ENCODE data around the gene PREX1. TPM values are rescaled to one million over a fixed set of nuclear protein-coding genes. Genes with fewer than 3 reads are reported as not detected.

PREX1 gene
- total and polyA plus RNA-seq, 2 experiments from 2014 or later, result 2.4 to 10.3 TPM

DNA sequence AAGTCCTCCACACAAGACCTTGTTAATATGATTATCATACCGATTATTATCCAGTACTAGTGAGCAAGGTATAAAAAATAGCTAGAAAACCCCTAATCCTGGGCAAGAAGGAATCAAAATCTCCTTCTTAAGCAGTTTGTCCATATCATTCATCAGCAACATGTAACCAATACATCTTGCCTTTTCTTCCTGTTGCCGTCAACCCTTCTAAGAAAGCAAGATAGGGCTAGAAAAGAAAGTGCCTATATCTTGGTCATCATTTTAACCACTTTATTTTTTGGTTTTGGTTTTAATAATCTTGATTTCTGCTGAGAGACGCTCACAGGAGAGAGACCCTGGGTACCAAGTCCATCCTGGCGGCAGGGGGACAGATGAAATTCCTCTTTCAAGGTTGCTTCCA is 27.2 kb upstream of the PREX1 start:
- ATAC-seq, result no peak
- Histone ChIP-seq H3K9me2 (ENCODE audit: insufficient read depth) (no peaks in the 10 kb centered on the region), H3K79me2 (replicated peaks; ENCODE audit: insufficient read depth) (no peaks in the 10 kb centered on the region), H3K27ac (ENCODE audit: low read depth) (no peak overlapping the region), H3K36me3 (ENCODE audit: insufficient read depth) (no peaks in the 10 kb centered on the region), H3K4me3 (no peak overlapping the region), H3K27me3 (ENCODE audit: insufficient read depth) (no peaks in the 10 kb centered on the region), H3K4me2 (no peak overlapping the region), H2AFZ (peak overlapping the region; percentile 18; the same call in 1 of the 2 replicates), H3K4me1 (ENCODE audit: insufficient read depth) (no peaks in the 10 kb centered on the region), H4K20me1 (replicated peaks; ENCODE audit: insufficient read depth) (no peaks in the 10 kb centered on the region), H3F3A (replicated peaks; ENCODE audit: low read depth) (no peaks in the 10 kb centered on the region)
- TF ChIP-seq JUNB (IDR thresholded peaks at IDR 0.05; ENCODE audit: unreplicated experiment) (no peak), EZH2 (IDR thresholded peaks at IDR 0.05; ENCODE audit: low read depth, unreplicated experiment) (no peak), POLR2AphosphoS5 (IDR thresholded peaks at IDR 0.05; ENCODE audit: low read depth) (no peak), NANOG (IDR thresholded peaks at IDR 0.05; ENCODE audit: borderline replicate concordance) (no peak), CTCF (conservative IDR thresholded peaks at IDR 0.05; ENCODE audit: low read depth in 2 of 2) (no peak), ZNF114 (CRISPR knock-in tag; IDR thresholded peaks at IDR 0.05) (no peak), STAT1 (IDR thresholded peaks at IDR 0.05; ENCODE audit: unreplicated experiment) (no peak), EZH2phosphoT487 (IDR thresholded peaks at IDR 0.05; ENCODE audit: unreplicated experiment) (no peak), ZNF331 (CRISPR knock-in tag; IDR thresholded peaks at IDR 0.05; ENCODE audit: low read depth) (no peak), CREB1 (CRISPR knock-in tag; IDR thresholded peaks at IDR 0.05; ENCODE audit: low read depth) (no peak), ZNF462 (CRISPR knock-in tag; IDR thresholded peaks at IDR 0.05) (no peak)
- TF ChIP-seq, protein P1, sequence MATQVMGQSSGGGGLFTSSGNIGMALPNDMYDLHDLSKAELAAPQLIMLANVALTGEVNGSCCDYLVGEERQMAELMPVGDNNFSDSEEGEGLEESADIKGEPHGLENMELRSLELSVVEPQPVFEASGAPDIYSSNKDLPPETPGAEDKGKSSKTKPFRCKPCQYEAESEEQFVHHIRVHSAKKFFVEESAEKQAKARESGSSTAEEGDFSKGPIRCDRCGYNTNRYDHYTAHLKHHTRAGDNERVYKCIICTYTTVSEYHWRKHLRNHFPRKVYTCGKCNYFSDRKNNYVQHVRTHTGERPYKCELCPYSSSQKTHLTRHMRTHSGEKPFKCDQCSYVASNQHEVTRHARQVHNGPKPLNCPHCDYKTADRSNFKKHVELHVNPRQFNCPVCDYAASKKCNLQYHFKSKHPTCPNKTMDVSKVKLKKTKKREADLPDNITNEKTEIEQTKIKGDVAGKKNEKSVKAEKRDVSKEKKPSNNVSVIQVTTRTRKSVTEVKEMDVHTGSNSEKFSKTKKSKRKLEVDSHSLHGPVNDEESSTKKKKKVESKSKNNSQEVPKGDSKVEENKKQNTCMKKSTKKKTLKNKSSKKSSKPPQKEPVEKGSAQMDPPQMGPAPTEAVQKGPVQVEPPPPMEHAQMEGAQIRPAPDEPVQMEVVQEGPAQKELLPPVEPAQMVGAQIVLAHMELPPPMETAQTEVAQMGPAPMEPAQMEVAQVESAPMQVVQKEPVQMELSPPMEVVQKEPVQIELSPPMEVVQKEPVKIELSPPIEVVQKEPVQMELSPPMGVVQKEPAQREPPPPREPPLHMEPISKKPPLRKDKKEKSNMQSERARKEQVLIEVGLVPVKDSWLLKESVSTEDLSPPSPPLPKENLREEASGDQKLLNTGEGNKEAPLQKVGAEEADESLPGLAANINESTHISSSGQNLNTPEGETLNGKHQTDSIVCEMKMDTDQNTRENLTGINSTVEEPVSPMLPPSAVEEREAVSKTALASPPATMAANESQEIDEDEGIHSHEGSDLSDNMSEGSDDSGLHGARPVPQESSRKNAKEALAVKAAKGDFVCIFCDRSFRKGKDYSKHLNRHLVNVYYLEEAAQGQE (IDR thresholded peaks at IDR 0.05; ENCODE audit: unreplicated experiment), result no peak
- TF ChIP-seq, protein P2, sequence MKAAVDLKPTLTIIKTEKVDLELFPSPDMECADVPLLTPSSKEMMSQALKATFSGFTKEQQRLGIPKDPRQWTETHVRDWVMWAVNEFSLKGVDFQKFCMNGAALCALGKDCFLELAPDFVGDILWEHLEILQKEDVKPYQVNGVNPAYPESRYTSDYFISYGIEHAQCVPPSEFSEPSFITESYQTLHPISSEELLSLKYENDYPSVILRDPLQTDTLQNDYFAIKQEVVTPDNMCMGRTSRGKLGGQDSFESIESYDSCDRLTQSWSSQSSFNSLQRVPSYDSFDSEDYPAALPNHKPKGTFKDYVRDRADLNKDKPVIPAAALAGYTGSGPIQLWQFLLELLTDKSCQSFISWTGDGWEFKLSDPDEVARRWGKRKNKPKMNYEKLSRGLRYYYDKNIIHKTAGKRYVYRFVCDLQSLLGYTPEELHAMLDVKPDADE (IDR thresholded peaks at IDR 0.05), result no peak
- H3K27me3 Mint-ChIP-seq (ENCODE audit: insufficient read depth, low read depth, poor library complexity), result peaks cover 3% of the 10 kb centered on the region
- DNase-seq (ENCODE audit: low spot score), result no peak
- H3K4me3 Mint-ChIP-seq, result no peak overlapping the region
- no peak overlapping the region for H3K27ac Mint-ChIP-seq
- peaks cover 4% of the 10 kb centered on the region; the same call in 2 of the 3 replicates for H3K4me1 Mint-ChIP-seq
- no peaks in the 10 kb centered on the region for H3K36me3 Mint-ChIP-seq (ENCODE audit: low read depth)
- no peaks in the 10 kb centered on the region; the same call in 2 of the 3 replicates for H3K9me3 Mint-ChIP-seq
